ENCODE data around the gene KDM4C. TPM values are rescaled to one million over a fixed set of nuclear protein-coding genes. Genes with fewer than 3 reads are reported as not detected.
A peak's percentile ranks its signal among the peaks of the same experiment; 100 is the strongest.

KDM4C gene
- total RNA-seq (2014; rRNA removed; shearing (Covaris generic)) (20.6 TPM in 2 replicates), polyA plus RNA-seq (2016; fragmentation: Nextera tagmentation; extraction: Ambion mirVana) (12.0 and 14.3 TPM in 2 replicates)

DNA sequence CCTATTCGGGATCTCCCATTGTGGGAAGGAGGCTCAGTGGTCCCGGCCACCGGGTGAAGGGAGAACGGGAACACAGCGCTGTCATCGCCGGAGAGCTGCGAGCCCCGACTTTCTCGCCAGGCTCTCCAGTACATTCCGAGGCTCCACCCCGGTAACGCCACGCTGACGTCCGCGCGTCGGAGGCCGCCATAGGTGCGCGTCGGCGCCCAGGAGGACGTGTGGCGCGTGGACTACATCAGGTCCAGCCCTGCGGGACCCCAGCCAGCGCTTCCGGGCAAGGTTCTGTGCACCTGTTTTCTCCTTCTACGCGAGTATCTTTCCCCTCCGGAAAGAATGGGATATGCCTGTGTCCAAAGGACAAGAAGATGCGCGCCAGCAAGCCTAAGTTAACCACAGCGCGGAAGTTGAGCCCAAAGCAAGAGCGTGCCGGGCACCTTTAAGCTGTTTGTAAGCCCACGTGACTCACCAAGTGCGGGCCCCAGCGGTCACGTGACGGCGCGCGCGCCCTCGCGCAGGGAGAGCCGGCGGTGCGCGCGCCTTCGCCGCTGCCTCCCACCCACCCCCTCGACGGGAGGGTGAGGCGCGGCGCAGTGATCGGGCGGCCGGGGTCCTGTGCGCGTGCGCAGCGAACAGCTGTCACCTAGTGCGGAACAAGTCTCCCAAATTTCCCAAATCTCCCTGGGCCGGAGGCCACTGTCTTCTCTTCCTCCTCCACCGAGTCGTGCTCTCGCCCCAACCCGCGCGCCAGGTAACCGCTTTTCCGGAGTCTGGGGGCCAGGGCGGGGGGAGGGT lies at the start of gene KDM4C:
KDM4C (plus strand) TSS at position 518 of the 792 bp plus-strand sequence. CDS start 35,016 bp downstream, outside the sequence.
- Histone ChIP-seq H3F3A (ENCODE audit: insufficient read depth) (peaks cover 4% of the 10 kb centered on the region), H3K27ac (peak within 1 kb of the TSS; percentile 93), H3K9ac (peak within 1 kb of the TSS; percentile 88), H3K4me1 (ENCODE audit: insufficient read depth) (peaks cover 5% of the 10 kb centered on the region), H2AFZ (peak within 1 kb of the TSS; percentile 90), H3K27me3 (replicated peaks; ENCODE audit: insufficient read depth) (no peaks in the 10 kb centered on the region), H3K9me3 (ENCODE audit: low read depth) (no peaks in the 10 kb centered on the region), H3K79me2 (ENCODE audit: insufficient read depth) (peaks cover 44% of the 10 kb centered on the region), H3K4me2 (ENCODE audit: unreplicated experiment) (peak within 1 kb of the TSS; percentile 89), H3K9me2 (ENCODE audit: insufficient read depth) (no peaks in the 10 kb centered on the region), H3K36me3 (ENCODE audit: low read depth) (no peaks in the 10 kb centered on the region), H4K20me1 (ENCODE audit: insufficient read depth) (no peaks in the 10 kb centered on the region), H3K4me3 (peak within 1 kb of the TSS; percentile 88)
- in situ Hi-C loops (cut with MboI): no loop called here
- WGBS, 2 experiments (ENCODE audit: low coverage in 1 of 2, low lambda C conversion rate in 2 of 2, missing lambda C conversion rate in 2 of 2): 1% methylated on average over 71 to 80 of the region's 80 CpGs
- no peak for TF ChIP-seq EZH2 (IDR thresholded peaks at IDR 0.05; ENCODE audit: insufficient read depth, poor library complexity, severe bottlenecking)
- no peak for TF ChIP-seq EZH2phosphoT487 (IDR thresholded peaks at IDR 0.05; ENCODE audit: insufficient read depth, low read depth)
- DNase-seq: peak; percentile 98

DNA sequence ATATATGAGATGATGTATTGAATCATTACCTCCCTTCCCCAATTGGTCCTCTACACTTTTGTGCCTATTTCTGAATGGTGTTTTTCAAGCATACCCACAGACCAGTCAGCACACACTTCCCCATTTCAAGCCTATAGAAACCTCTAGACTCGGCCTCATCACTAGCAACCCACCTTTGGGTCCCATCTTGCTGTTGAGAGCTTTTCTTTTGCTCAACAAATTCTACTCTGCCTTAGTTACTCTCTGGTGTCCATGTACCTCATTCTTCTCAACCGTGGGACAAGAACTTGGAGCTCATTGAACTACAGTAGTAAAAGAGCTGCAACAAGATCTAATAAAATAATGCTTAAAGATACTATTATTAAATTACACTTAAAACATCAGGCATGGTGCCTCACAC lies 49.0 kb upstream of the KDM4C start:
- in situ Hi-C loops (cut with MboI): no loop called here
- H3K27me3 ChIP-seq (replicated peaks; ENCODE audit: insufficient read depth): no peaks in the 10 kb centered on the region
- no peak for TF ChIP-seq EZH2 (IDR thresholded peaks at IDR 0.05; ENCODE audit: insufficient read depth, poor library complexity, severe bottlenecking)
- TF ChIP-seq EZH2phosphoT487 (IDR thresholded peaks at IDR 0.05; ENCODE audit: insufficient read depth, low read depth): no peak

DNA sequence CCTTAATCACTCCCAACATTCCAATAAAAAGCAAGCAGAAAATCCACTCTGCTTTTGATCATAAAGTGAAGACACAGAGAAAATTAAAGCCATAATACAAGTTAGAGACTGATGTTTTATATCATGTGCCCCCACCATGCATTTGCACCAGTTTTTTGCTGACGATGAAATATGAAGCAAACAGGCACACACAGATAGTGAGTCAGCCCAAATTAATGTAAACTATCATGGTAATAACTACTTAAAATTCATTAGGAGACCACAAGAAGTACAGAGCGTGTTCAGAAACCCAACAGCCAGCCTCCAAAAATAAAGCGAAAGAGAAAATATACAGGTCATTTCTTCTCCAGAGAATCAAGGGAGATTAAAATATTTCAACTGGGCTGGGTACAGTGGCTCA lies 46.4 kb upstream of the KDM4C start:
- no peak overlapping the region for H3K27ac ChIP-seq
- in situ Hi-C loops (cut with MboI): no loop called here
- H3K4me3 ChIP-seq: no peak overlapping the region
- 25 to 27% methylated on average over 3 of the region's 3 CpGs for WGBS, 2 experiments (ENCODE audit: low coverage in 1 of 2, low lambda C conversion rate in 2 of 2, missing lambda C conversion rate in 2 of 2)
- no peak overlapping the region for H3K4me2 ChIP-seq (ENCODE audit: unreplicated experiment)
- H3K27me3 ChIP-seq (replicated peaks; ENCODE audit: insufficient read depth): 0 out of 2 replicates have a peak, but pooled peaks cover under 1% of the 10 kb centered on the region
- peak; percentile 24 for DNase-seq
- H2AFZ ChIP-seq: no peak overlapping the region
- no peaks in the 10 kb centered on the region for H3K4me1 ChIP-seq (ENCODE audit: insufficient read depth)
- no peaks in the 10 kb centered on the region for H3K79me2 ChIP-seq (ENCODE audit: insufficient read depth)
- no peaks in the 10 kb centered on the region for H4K20me1 ChIP-seq (ENCODE audit: insufficient read depth)
- H3K9me3 ChIP-seq (ENCODE audit: low read depth): no peaks in the 10 kb centered on the region
- H3K9me2 ChIP-seq (ENCODE audit: insufficient read depth): no peaks in the 10 kb centered on the region
- H3K9ac ChIP-seq: no peak overlapping the region
- H3F3A ChIP-seq (ENCODE audit: insufficient read depth): no peaks in the 10 kb centered on the region
- no peak for TF ChIP-seq EZH2phosphoT487 (IDR thresholded peaks at IDR 0.05; ENCODE audit: insufficient read depth, low read depth)
- no peak for TF ChIP-seq EZH2 (IDR thresholded peaks at IDR 0.05; ENCODE audit: insufficient read depth, poor library complexity, severe bottlenecking)
- no peaks in the 10 kb centered on the region for H3K36me3 ChIP-seq (ENCODE audit: low read depth)

More for the DNA sequence above, 49.0 kb upstream of the KDM4C start:
- Histone ChIP-seq H3F3A (ENCODE audit: insufficient read depth) (no peaks in the 10 kb centered on the region), H3K4me1 (ENCODE audit: insufficient read depth) (no peaks in the 10 kb centered on the region), H4K20me1 (ENCODE audit: insufficient read depth) (no peaks in the 10 kb centered on the region), H2AFZ (no peak overlapping the region), H3K9ac (no peak overlapping the region), H3K4me3 (no peak overlapping the region), H3K9me2 (ENCODE audit: insufficient read depth) (no peaks in the 10 kb centered on the region), H3K27ac (no peak overlapping the region), H3K36me3 (ENCODE audit: low read depth) (no peaks in the 10 kb centered on the region), H3K9me3 (ENCODE audit: low read depth) (no peaks in the 10 kb centered on the region), H3K4me2 (ENCODE audit: unreplicated experiment) (no peak overlapping the region), H3K79me2 (ENCODE audit: insufficient read depth) (no peaks in the 10 kb centered on the region)
- 34 to 55% methylated on average over 2 of the region's 2 CpGs for WGBS, 2 experiments (ENCODE audit: low coverage in 1 of 2, low lambda C conversion rate in 2 of 2, missing lambda C conversion rate in 2 of 2)
- DNase-seq: no peak

DNA sequence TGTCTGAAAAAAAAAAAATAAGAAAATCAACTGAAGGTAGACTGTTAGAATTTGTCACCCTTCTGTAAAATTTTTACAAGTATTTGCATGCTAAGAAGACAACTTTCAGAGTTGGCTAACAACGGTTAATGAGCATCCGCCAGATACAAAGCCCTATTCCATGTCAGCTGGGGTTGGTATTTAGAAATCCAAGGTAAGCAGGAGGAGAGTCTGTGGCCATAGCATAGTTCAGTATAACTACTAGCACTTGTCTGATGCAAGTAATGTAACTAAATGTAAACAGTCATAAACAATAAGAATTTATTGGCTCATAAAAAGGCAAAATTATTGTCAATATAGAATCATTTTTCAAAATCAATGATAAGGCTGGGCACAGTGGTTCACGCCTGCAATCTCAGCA lies 45.7 kb upstream of the KDM4C start:
- in situ Hi-C loops (cut with MboI): no loop called here
- H3K9me3 ChIP-seq (ENCODE audit: low read depth): no peaks in the 10 kb centered on the region
- no peak for DNase-seq
- H3K79me2 ChIP-seq (ENCODE audit: insufficient read depth): no peaks in the 10 kb centered on the region
- no peaks in the 10 kb centered on the region for H4K20me1 ChIP-seq (ENCODE audit: insufficient read depth)
- H3K4me3 ChIP-seq: no peak overlapping the region
- H3K27me3 ChIP-seq (replicated peaks; ENCODE audit: insufficient read depth): 0 out of 2 replicates have a peak, but pooled peaks cover 4% of the 10 kb centered on the region
- H3K9ac ChIP-seq: no peak overlapping the region
- no peak overlapping the region for H2AFZ ChIP-seq
- no peaks in the 10 kb centered on the region for H3F3A ChIP-seq (ENCODE audit: insufficient read depth)
- H3K4me2 ChIP-seq (ENCODE audit: unreplicated experiment): no peak overlapping the region
- no peak overlapping the region for H3K27ac ChIP-seq
- H3K9me2 ChIP-seq (ENCODE audit: insufficient read depth): no peaks in the 10 kb centered on the region
- no peaks in the 10 kb centered on the region for H3K36me3 ChIP-seq (ENCODE audit: low read depth)
- 73 to 82% methylated on average over 3 of the region's 3 CpGs for WGBS, 2 experiments (ENCODE audit: low coverage in 1 of 2, low lambda C conversion rate in 2 of 2, missing lambda C conversion rate in 2 of 2)
- H3K4me1 ChIP-seq (ENCODE audit: insufficient read depth): no peaks in the 10 kb centered on the region
- TF ChIP-seq EZH2phosphoT487 (IDR thresholded peaks at IDR 0.05; ENCODE audit: insufficient read depth, low read depth) (no peak), EZH2 (IDR thresholded peaks at IDR 0.05; ENCODE audit: insufficient read depth, poor library complexity, severe bottlenecking) (no peak)
